K562 (cell line): Measurements from ENCODE around the gene ZC3H12A. TPM values are rescaled to one million over a fixed set of nuclear protein-coding genes. Genes with fewer than 3 reads are reported as not detected.
A peak's percentile ranks its signal among the peaks of the same experiment; 100 is the strongest.

Source experiments
- ARID3A ChIP-seq: IDR thresholded peaks from 2 replicates; pipeline ENCODE4 v1.6.1; 2012; ENCODE audit warnings: low read depth, low read length, improper control_type of control experiment, borderline replicate concordance
- CREB1 ChIP-seq, 2 experiments: sonication (generic) in 1 of 2; formaldehyde crosslinking in 1 of 2; IDR thresholded peaks; 2 replicates each; pipeline versions ENCODE4 v1.6.1 to v1.8.0; 2012 to 2022; ENCODE audit warnings: inconsistent platforms in 1 of 2, mild to moderate bottlenecking in 1 of 2, missing genetic modification reagents in 1 of 2, moderate library complexity in 1 of 2
- CREM ChIP-seq: IDR thresholded peaks from 2 replicates; pipeline ENCODE4 v1.6.1; 2014; ENCODE audit warnings: antibody characterized with exemption, low read depth
- EGR1 ChIP-seq: fragments of 450-650 bp; conservative IDR thresholded peaks from 2 replicates; pipeline ENCODE4 v1.6.1; 2017; ENCODE audit warnings: mild to moderate bottlenecking
- ELF2 ChIP-seq: fragments of 250-450 bp; sonication (Bioruptor Pico); IDR thresholded peaks from 2 replicates; pipeline ENCODE4 v1.5.0; 2021; ENCODE audit warnings: mild to moderate bottlenecking
- FIP1L1 ChIP-seq: fragments of 200-400 bp; formaldehyde crosslinking; IDR thresholded peaks from 2 replicates; pipeline ENCODE4 v1.6.1; 2018; ENCODE audit warnings: mild to moderate bottlenecking, low read depth, low read length; ENCODE audit not compliant: poor library complexity, severe bottlenecking
- IRF2 ChIP-seq: sonication (generic); formaldehyde crosslinking; IDR thresholded peaks from 2 replicates; pipeline ENCODE4 v1.8.1; 2022; ENCODE audit warnings: mild to moderate bottlenecking, missing genetic modification reagents
- NFIC ChIP-seq: fragments of 450-650 bp; IDR thresholded peaks from 2 replicates; pipeline ENCODE4 v1.6.1; 2017; ENCODE audit warnings: mild to moderate bottlenecking, inconsistent platforms
- NFIX ChIP-seq: fragments of 250-450 bp; sonication (Bioruptor Pico); IDR thresholded peaks from 2 replicates; pipeline ENCODE4 v1.4.0; 2020; ENCODE audit warnings: low read depth, mild to moderate bottlenecking, moderate library complexity
- RFX7 ChIP-seq: fragments of 250-450 bp; sonication (Bioruptor Pico); IDR thresholded peaks from 2 replicates; pipeline ENCODE4 v1.5.1; 2021; ENCODE audit warnings: mild to moderate bottlenecking
- STAG1 ChIP-seq: sonication (generic); formaldehyde crosslinking; IDR thresholded peaks from 2 replicates; pipeline ENCODE4 v1.5.0; 2020; ENCODE audit warnings: missing genetic modification reagents, borderline replicate concordance
- TBL1XR1 ChIP-seq, 2 experiments: IDR thresholded peaks; 2 replicates each; pipeline ENCODE4 v1.6.1; 2012; ENCODE audit warnings: improper control_type of control experiment in 2 of 2, low read length in 2 of 2, mild to moderate bottlenecking in 1 of 2
- TSHZ1 ChIP-seq: fragments of 250-450 bp; sonication (Bioruptor Pico); IDR thresholded peaks from 2 replicates; pipeline ENCODE4 v1.4.0; 2020; ENCODE audit warnings: mild to moderate bottlenecking, moderate library complexity
- WHSC1 ChIP-seq: IDR thresholded peaks from one replicate; pipeline ENCODE4 v1.6.1; 2012; ENCODE audit warnings: low read length, control low read depth, inconsistent platforms
- ZBTB33 ChIP-seq: sonication (generic); formaldehyde crosslinking; IDR thresholded peaks from 2 replicates; pipeline ENCODE4 v1.8.1; 2023; ENCODE audit warnings: mild to moderate bottlenecking, missing genetic modification reagents
- ZBTB43 ChIP-seq: sonication (generic); formaldehyde crosslinking; IDR thresholded peaks from 2 replicates; pipeline ENCODE4 v1.8.0; 2023; ENCODE audit warnings: mild to moderate bottlenecking, missing genetic modification reagents
- ZNF133 ChIP-seq: fragments of 250-450 bp; sonication (Bioruptor Pico); IDR thresholded peaks from 2 replicates; pipeline ENCODE4 v1.4.0; 2020; ENCODE audit warnings: mild to moderate bottlenecking
- ZNF75A ChIP-seq: fragments of 450-650 bp; formaldehyde crosslinking; IDR thresholded peaks from 2 replicates; pipeline ENCODE4 v1.4.0; 2020; ENCODE audit warnings: mild to moderate bottlenecking
- polyA plus RNA-seq, 8 experiments: library from polyadenylated mRNA; depleted of rRNA in 4 of 8; stranded (reverse) in 5 of 8; unstranded in 3 of 8; fragments of >200 nt; fragmentation: Nextera tagmentation in 2 of 8; fragmentation: Illumina TruSeq in 1 of 8; extraction: Ambion mirVana in 2 of 8; extraction: Trizol in 1 of 8; gene quantifications; 2 replicates each; pipeline versions ENCODE4 v1.2.1 to v1.2.3, GENCODE V29; 2011 to 2014; ENCODE audit warnings: inconsistent platforms in 1 of 8, missing spikeins in 1 of 8
- total RNA-seq, 7 experiments: library from RNA; depleted of rRNA in 6 of 7; stranded (reverse); fragments of >200 nt in 6 of 7; fragmentation: Illumina TruSeq in 2 of 7; extraction: Trizol in 2 of 7; gene quantifications; 2 replicates each; pipeline versions ENCODE4 v1.2.1 to v1.2.3, GENCODE V29; 2011 to 2021; ENCODE audit warnings: low replicate concordance in 1 of 7

ZC3H12A gene
- total and polyA plus RNA-seq, 9 of the 15 experiments (the other 6 are each of a cell fraction or from before 2014, with no cell fraction given), result 0.14 to 9.4 (median 6.7) TPM

GRCh38 chr1:37481289-37482003, 7.1 kb downstream of the ZC3H12A start (continued):
- no peak for TF ChIP-seq TSHZ1
- no peak for TF ChIP-seq CREB1 (IDR thresholded peaks at IDR 0.05)
- no peak for TF ChIP-seq CREB1 (CRISPR knock-in tag; IDR thresholded peaks at IDR 0.05)
- TF ChIP-seq EGR1, result peak; percentile 57
- no peak for TF ChIP-seq IRF2 (CRISPR knock-in tag)
- TF ChIP-seq ZNF133 (CRISPR knock-in tag), result no peak
- TF ChIP-seq STAG1 (CRISPR knock-in tag), result 0 out of 2 replicates have a peak, but pooled peaks have one; percentile 27
- TF ChIP-seq TBL1XR1 (IDR thresholded peaks at IDR 0.05; ENCODE audit: low read length in 2 of 2), result no peak
- no peak for TF ChIP-seq FIP1L1
- TF ChIP-seq ARID3A, result no peak
- no peak for TF ChIP-seq NFIC
- TF ChIP-seq CREM, result peak; percentile 23; the same call in 1 of the 2 replicates
- TF ChIP-seq WHSC1, result no peak
- TF ChIP-seq RFX7, result no peak
- TF ChIP-seq ZNF75A, result no peak
- TF ChIP-seq NFIX (CRISPR knock-in tag), result no peak
- TF ChIP-seq ZBTB33 (CRISPR knock-in tag), result peak; percentile 90
- no peak for TF ChIP-seq ZBTB43 (CRISPR knock-in tag)
- no peak for TF ChIP-seq ELF2
